HFF-Myc (cell line): ENCODE results near the gene CATSPER3.
"Not testable (repeated sequence)": the region's sequence is repeated elsewhere in the genome, so short reads cannot be mapped to it uniquely, and the experiment has no call there.

Experiments
- DNase-seq: peaks from one replicate; pipeline ENCODE4 v3.0.0-alpha.2; 2011; ENCODE audit warnings: low read depth; ENCODE audit errors: extremely low read depth
- H3K4me3 ChIP-seq: replicated peaks from 2 replicates; pipeline ENCODE4 v1.5.1; 2011; ENCODE audit warnings: low read depth, mild to moderate bottlenecking, control low read depth, low read length
- CTCF ChIP-seq: IDR thresholded peaks from 2 replicates; pipeline ENCODE4 v1.5.1; 2012; ENCODE audit warnings: mild to moderate bottlenecking, low read depth, low read length, control low read depth; ENCODE audit errors: missing control alignments

CATSPER3 gene

GRCh38 chr5:134989266-134989830 is 21.6 kb downstream of the CATSPER3 start:
- DNase-seq = no peak
- H3K4me3 ChIP-seq = no peak overlapping the region
- TF ChIP-seq CTCF = no peak

- not testable (repeated sequence) for H3K4me3 ChIP-seq
These were observed 22.5 kb downstream of the CATSPER3 start for GRCh38 chr5:134990183-134990582.

DNA sequence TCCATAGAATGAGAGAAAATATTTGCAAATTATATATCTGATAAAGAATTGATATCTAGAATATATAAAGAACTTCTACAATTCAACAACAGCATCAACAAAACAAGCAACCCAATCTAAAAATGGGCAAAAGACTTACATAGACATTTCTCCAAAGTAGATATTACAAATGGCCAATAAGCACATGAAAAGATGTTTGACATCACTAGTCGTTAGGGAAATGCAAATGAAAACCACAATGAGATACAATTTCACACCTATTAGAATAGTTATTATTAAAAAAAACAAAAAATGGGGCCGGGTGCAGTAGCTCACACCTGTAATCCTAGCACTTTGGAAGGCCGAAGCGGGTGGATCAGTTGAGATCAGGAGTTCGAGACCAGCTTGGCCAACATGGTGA is 24.4 kb downstream of the CATSPER3 start:
- no peak overlapping the region for H3K4me3 ChIP-seq
- TF ChIP-seq CTCF = no peak
- DNase-seq = no peak

More at GRCh38 chr5:134990183-134990582, 22.5 kb downstream of the CATSPER3 start:
- DNase-seq = not testable (repeated sequence)

GRCh38 chr5:134993161-134993560 is 25.5 kb downstream of the CATSPER3 start:
- DNase-seq = no peak
- TF ChIP-seq CTCF = no peak
- no peak overlapping the region for H3K4me3 ChIP-seq

DNA sequence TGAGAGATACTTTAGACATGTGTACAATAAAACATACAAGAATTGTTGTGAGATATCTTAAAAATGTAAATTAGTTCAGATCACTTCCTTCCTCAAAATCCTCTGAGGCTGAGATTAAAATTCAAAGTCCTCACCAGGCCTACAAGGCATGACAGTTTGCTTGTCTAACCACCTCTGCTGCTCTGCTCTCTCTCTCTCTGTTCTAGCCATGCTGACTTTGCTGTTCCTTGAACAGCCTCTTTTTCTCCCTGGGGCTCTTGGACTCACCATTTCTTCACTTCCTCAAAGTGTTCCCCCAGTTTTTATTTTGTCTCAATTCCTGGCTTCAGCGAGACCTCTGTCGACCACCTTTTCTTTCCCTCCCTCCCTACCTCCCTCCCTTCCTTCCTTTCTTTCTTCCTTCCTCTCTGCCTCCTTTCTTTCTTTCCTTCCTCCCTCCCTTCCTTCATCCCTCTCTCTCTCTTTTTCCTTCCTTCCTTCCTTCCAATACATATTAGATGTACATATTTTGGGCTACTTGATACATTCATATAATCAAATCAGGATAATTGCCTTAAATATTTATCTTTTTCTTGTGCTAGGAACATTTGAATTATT is 27.0 kb downstream of the CATSPER3 start:
- H3K4me3 ChIP-seq = no peak overlapping the region
- no peak for DNase-seq
- no peak for TF ChIP-seq CTCF

DNA sequence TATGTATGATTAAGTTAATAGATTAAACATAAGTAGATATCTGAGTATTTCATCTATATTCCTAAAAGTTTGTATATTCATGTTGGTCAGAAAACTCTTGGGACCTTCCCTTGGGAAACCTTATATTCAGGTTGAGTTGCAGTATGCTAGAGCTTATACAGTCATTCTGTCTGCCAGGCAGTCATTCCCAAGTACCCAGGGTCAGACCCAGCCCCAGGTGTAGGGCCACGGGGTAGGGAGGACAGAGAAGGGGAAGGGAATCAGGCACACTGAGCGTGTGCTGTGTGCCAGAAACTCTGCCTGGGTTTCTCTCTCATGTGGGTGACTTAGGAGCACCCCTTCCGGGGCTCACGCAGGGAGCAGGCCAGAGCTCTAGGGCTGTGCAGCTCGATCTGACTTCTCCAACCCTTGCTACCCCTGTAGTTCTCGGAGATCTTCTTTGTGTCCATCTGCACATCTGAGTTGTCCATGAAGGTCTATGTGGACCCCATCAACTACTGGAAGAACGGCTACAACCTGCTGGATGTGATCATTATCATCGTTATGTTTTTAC is 28.2 kb downstream of the CATSPER3 start:
- DNase-seq = no peak
- no peak overlapping the region for H3K4me3 ChIP-seq
- TF ChIP-seq CTCF = no peak

GRCh38 chr5:134997015-134997414 is 29.3 kb downstream of the CATSPER3 start:
- no peak for DNase-seq
- no peak for TF ChIP-seq CTCF
- H3K4me3 ChIP-seq = no peak overlapping the region

- not testable (repeated sequence) for DNase-seq, H3K4me3 ChIP-seq
These were observed 30.4 kb downstream of the CATSPER3 start for GRCh38 chr5:134998068-134998467.
